IPS-18a (cell line): ENCODE measurements around the gene STEAP3.

Experiments
- H3K27ac ChIP-seq: one replicate; pipeline ENCODE4 v1.5.1; 2013; ENCODE audit warnings: low read length
- H3K27me3 ChIP-seq: one replicate; pipeline ENCODE4 v1.6.1; 2013; ENCODE audit warnings: mild to moderate bottlenecking, low read length; ENCODE audit not compliant: control insufficient read depth, insufficient read depth
- H3K36me3 ChIP-seq: one replicate; pipeline ENCODE4 v1.6.1; 2013; ENCODE audit warnings: low read depth, low read length; ENCODE audit not compliant: control insufficient read depth
- H3K4me1 ChIP-seq: one replicate; pipeline ENCODE4 v1.6.1; 2013; ENCODE audit warnings: low read depth, low read length; ENCODE audit not compliant: control insufficient read depth
- H3K4me3 ChIP-seq: one replicate; pipeline ENCODE4 v1.5.1; 2013; ENCODE audit warnings: low read length
- H3K9ac ChIP-seq: one replicate; pipeline ENCODE4 v1.6.1; 2013; ENCODE audit warnings: mild to moderate bottlenecking, low read length, moderate library complexity
- H3K9me3 ChIP-seq: one replicate; pipeline ENCODE4 v1.6.1; 2013; ENCODE audit warnings: low read depth, low read length; ENCODE audit not compliant: control insufficient read depth

Gene STEAP3

DNA sequence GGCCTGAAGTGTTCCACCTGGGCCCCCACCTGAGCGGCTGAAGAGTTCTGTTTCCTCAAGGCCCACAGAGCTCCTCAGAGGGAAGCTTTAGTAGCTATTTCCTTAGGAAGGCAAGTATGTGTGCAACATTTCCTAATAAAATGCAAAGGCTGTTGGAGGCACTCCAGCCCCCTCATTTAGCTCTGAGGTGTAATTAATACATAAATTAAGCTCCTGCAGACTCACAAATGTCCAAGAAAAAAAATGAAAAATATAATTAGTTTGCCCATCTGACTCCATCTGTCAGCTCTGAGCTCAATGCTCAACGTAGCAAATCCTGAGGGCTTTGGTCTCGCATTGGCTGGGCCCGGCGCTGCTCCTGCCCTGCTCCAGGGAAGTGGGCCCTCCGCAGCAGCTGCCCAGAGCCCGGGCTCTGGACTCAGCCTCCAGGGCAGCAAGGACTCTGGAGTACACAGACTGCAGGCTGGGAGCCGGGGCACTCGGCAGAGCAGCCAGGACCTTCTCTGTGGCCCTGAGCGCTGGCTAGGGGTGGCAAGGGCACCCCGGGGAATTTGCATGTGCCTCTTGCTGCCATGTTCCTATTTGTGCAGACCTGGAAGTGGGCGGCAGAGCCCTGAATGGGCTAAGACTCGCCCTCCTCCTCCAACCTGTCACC lies 41.7 kb upstream of the STEAP3 start:
- no peak overlapping the region for H3K27ac ChIP-seq
- no peak overlapping the region for H3K9ac ChIP-seq
- no peaks in the 10 kb centered on the region for H3K4me1 ChIP-seq
- H3K36me3 ChIP-seq = no peaks in the 10 kb centered on the region
- no peaks in the 10 kb centered on the region for H3K9me3 ChIP-seq
- no peak overlapping the region for H3K4me3 ChIP-seq
- no peaks in the 10 kb centered on the region for H3K27me3 ChIP-seq

DNA sequence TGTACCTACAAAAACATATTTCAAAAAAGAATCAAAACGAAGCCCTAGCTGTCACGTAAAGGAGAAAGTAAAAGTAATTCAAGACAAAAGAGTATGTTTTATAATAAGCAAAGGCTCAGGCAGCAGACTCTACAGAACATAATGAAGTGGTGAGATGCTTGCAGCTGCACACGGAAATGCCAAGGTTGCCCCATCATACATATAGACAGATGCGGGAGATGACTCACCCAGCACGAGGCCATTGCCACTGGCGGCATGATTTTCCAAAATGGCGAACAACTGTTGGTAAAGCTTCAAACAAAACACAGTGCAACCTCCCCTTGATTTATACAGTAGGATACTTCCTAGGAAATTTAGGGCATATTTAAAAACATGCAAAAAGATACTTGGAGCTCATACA lies 39.1 kb upstream of the STEAP3 start:
- no peaks in the 10 kb centered on the region for H3K9me3 ChIP-seq
- no peaks in the 10 kb centered on the region for H3K36me3 ChIP-seq
- H3K4me1 ChIP-seq = no peaks in the 10 kb centered on the region
- no peaks in the 10 kb centered on the region for H3K27me3 ChIP-seq
- H3K4me3 ChIP-seq = no peak overlapping the region
- no peak overlapping the region for H3K9ac ChIP-seq
- no peak overlapping the region for H3K27ac ChIP-seq

DNA sequence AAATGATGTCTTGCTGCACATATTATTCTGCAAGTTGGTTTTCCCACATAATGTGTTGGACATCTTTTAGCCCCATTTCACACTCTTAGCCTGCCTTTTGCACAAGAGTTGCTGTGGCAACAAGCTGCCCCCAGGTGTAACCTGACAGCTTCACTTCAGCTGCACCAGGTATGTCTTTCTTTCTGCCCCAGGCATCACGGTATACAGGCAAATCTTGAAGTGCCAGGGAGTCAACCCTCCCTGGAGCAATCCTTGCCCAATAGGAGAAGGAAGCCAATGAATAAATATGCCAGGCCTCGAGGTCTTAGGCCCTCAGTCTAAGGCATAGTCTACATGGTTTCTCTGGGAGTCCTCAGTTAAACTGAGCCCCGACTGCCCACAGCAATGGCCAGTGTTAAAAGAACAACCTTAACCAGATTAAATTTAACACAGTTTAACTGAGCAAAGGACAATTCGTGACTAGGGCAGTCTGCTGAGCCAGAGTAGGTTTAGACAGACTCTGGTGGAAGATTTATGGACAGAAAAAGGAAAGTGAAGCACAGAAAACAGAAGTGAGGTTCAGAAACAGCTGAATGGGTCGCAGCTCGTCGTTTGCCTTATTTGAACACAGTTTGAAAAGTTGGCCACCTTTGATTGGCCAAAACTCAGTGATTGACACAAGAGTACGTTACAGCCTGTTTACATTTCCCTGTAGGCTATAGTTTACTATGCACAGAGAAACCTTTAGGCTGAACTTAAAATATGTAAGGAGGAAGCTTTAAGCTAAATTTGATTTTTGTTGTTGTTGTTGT lies 33.1 kb upstream of the STEAP3 start:
- H3K4me3 ChIP-seq = no peak overlapping the region
- no peaks in the 10 kb centered on the region for H3K36me3 ChIP-seq
- H3K4me1 ChIP-seq = no peaks in the 10 kb centered on the region
- no peaks in the 10 kb centered on the region for H3K27me3 ChIP-seq
- H3K9me3 ChIP-seq = no peaks in the 10 kb centered on the region
- no peak overlapping the region for H3K9ac ChIP-seq
- H3K27ac ChIP-seq = no peak overlapping the region

DNA sequence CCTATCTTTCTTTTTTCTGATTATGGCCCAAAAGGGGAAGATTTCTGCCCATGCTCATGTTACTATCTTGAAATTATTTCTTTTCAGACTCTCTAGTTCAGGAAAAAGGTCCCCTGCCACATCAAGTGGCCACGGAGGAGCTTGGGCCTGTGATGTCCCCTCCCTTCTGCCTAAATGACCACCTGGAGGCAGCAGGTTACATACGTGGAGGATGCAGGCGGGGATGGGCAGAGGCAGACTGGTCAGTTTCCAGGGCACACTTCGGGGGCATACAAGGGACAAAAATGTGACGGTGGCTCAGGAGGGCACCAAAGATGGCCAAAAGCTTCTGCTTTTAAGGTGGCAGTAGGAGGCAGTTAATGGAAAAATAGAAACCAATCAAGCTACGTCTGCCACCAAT lies 30.7 kb upstream of the STEAP3 start:
- Histone ChIP-seq H3K27ac (no peak overlapping the region), H3K27me3 (no peaks in the 10 kb centered on the region), H3K4me1 (peaks cover 19% of the 10 kb centered on the region), H3K4me3 (no peak overlapping the region), H3K36me3 (no peaks in the 10 kb centered on the region), H3K9ac (no peak overlapping the region), H3K9me3 (no peaks in the 10 kb centered on the region)

DNA sequence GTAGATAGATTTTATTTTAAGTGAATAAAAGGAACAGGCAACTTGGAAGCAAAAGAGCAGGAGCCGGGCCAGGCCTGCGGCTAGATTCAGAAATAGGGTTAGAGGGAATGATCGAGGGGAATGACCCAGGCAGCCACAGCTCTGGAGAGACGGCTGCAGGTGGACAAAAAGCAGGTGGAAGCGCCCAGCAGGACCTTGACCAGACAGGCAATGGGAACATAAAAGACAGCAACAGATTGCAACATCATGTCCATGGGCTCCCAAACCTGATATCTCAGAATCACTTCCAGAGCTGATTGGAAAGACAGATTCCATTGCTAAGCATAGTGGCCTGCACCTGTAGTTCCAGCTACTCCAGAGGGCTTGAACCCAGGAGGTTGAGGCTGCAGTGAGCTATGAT lies 28.6 kb upstream of the STEAP3 start:
- Histone ChIP-seq H3K9ac (no peak overlapping the region), H3K36me3 (no peaks in the 10 kb centered on the region), H3K27me3 (no peaks in the 10 kb centered on the region), H3K4me1 (peaks cover 21% of the 10 kb centered on the region), H3K27ac (no peak overlapping the region), H3K9me3 (no peaks in the 10 kb centered on the region), H3K4me3 (no peak overlapping the region)

DNA sequence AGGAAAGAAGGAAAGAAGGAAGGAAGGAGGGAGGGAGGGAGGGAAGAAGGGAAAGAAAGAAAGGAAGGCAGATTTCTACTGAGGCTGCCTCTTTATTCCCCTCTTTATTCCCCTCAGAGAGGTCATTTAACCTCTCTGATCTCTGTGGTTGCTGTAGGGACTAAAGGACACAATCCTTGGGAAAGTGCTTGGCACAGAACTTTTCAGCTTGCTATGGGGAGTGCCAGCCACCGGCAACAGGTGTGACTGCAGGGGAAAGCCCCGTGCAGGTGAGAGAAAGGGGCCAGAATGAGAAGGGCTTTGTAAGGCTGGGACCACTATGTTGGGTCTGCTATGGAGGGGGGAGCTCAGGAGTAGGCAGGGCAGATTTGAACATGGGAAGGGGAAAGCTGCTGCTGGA lies 27.7 kb upstream of the STEAP3 start:
- no peak overlapping the region for H3K27ac ChIP-seq
- no peaks in the 10 kb centered on the region for H3K36me3 ChIP-seq
- H3K4me3 ChIP-seq = peak overlapping the region; percentile 8
- H3K27me3 ChIP-seq = no peaks in the 10 kb centered on the region
- H3K9ac ChIP-seq = no peak overlapping the region
- H3K9me3 ChIP-seq = no peaks in the 10 kb centered on the region
- peaks cover 21% of the 10 kb centered on the region for H3K4me1 ChIP-seq

DNA sequence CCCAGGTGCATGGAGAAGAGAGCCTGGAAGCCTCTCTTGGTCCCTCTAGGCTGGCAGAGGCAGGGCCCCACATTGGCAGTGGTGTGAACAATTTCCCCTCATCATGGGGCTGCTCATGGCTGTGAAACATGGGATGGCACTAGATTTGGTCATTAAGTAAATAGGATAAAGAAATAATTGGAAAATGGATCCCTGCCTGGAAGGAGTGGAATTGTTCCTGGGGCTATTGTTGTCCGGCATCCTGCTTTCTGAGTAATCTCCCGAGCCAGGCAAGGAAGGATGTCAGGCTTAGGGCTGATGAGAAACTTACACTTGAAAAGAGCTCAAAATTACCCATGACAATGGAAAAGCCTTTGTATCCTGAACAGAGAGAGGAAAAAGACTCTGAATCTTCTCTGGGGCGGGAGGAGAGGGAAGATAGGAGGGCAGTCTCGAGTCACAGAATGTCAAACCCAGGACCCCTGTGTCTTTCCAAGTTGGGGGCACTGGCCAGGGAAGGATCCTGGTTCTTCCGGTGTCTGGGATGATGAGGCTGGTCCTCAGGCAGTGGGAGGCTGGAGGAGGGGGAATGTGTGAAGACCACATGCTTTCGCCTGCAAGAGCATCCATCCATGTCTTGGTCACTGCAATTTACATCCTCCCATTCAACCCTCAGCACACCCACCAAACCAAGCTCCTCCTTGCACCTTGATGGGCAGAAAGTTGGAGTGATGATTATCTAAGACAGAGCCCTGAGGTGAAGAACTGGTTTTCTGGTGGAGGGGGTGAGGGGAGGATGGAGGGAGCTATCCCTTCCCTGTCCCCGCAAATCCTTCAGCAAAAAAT lies 27.1 kb upstream of the STEAP3 start:
- Histone ChIP-seq H3K27ac (no peak overlapping the region), H3K4me3 (peak overlapping the region; percentile 8), H3K9ac (no peak overlapping the region), H3K36me3 (no peaks in the 10 kb centered on the region), H3K27me3 (no peaks in the 10 kb centered on the region), H3K9me3 (no peaks in the 10 kb centered on the region), H3K4me1 (peaks cover 21% of the 10 kb centered on the region)

DNA sequence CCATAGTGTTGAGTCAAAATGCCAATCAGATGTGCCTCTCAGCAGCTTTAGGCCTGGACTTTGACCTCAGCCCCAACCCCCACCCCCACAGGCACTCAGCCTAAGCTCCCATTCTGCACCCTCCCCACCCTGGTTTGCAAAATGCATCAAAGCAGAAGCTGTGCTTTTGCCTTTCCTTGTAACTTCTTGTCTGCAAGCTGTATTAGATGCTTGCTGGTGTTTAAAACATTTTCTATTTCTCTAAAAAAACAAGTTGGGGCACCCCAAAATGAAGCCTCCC lies 26.6 kb upstream of the STEAP3 start:
- H3K36me3 ChIP-seq = no peaks in the 10 kb centered on the region
- H3K9ac ChIP-seq = no peak overlapping the region
- no peak overlapping the region for H3K27ac ChIP-seq
- H3K4me3 ChIP-seq = peak overlapping the region; percentile 8
- no peaks in the 10 kb centered on the region for H3K27me3 ChIP-seq
- peaks cover 21% of the 10 kb centered on the region for H3K4me1 ChIP-seq
- no peaks in the 10 kb centered on the region for H3K9me3 ChIP-seq

DNA sequence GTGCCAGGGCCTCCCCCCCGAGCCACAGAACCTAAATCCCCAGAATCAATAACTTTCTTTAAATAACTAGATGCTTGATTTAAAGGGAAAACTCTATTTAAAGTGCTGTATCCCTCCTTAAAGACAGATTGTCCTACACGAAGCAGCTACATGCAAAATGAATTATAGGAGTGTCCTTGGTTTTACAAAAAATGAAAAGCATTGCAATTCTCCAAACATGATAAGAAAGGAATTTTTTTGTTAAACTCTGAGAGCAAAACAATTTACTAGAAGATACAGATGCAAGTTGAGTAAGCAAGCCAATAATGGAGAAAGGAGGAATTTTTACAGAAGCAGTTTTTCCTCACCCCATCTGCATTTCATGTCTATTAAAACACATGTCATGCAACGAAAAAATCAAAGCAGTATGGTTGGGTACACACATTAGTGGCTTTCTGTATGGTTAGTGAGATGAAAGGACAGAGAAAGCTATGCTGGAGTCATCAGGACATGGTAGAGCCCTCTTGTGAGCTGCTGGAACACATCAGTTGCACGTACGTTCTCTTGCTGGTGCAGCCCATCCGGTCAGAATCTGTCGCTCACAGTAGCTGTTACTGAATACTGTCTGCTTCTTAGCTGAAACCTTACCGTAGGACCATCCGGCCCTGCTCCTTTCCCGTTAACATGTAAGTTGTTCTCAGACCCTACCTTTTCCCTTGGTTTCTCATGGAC lies 25.9 kb upstream of the STEAP3 start:
- Histone ChIP-seq H3K9me3 (no peaks in the 10 kb centered on the region), H3K36me3 (no peaks in the 10 kb centered on the region), H3K4me1 (peaks cover 21% of the 10 kb centered on the region), H3K27me3 (no peaks in the 10 kb centered on the region), H3K9ac (no peak overlapping the region), H3K27ac (no peak overlapping the region), H3K4me3 (no peak overlapping the region)

DNA sequence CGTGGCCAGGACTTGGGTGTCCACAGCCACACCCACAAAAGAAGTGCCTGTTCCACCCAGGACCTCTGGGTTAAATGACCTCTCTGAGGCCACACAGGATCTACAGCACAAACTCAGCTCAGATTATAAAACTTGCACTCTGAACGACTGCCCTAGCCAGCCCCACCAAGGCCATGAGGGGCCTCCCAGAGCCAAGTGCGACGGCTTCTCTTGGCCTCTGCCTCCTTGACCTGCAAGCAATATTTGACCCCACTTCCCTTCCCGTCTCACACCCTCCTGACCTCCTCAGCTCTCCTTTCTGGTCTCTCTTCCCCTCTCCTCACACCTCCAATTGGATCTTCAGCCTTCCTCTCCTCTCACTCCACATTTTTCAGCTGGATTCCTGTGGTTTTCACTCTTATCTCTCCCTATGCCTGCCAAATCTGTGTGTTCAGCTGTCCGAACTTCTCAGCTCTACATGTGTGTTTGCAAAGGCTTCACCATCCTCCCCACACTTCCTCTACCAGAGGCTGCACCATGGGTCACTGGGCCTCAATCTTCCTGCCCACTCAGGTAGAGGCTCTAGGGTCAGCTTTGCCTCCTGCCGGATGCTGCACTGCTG lies 25.3 kb upstream of the STEAP3 start:
- H3K9ac ChIP-seq = no peak overlapping the region
- H3K27ac ChIP-seq = no peak overlapping the region
- no peaks in the 10 kb centered on the region for H3K27me3 ChIP-seq
- H3K36me3 ChIP-seq = no peaks in the 10 kb centered on the region
- no peak overlapping the region for H3K4me3 ChIP-seq
- peaks cover 21% of the 10 kb centered on the region for H3K4me1 ChIP-seq
- no peaks in the 10 kb centered on the region for H3K9me3 ChIP-seq

DNA sequence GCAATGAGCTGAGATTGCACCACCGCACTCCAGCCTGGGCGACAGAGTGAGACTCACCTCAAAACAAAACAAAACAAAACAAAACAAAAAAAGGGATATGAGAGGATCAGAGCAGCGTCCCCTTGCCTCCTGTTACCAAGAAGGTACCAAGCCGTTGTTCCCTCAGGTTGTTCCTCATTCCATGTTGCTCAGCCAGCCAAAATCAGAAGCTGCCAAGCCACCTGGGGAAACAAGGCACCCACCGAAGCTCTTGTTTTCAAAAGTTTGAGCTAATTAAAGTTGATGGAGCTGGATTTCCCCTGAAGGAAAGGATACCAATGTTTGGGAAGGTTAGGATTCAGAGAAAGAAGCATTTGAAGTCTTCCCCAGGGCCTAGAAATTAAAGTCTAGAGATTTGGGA lies 21.8 kb upstream of the STEAP3 start:
- Histone ChIP-seq H3K9me3 (no peaks in the 10 kb centered on the region), H3K27me3 (no peaks in the 10 kb centered on the region), H3K4me1 (peaks cover 12% of the 10 kb centered on the region), H3K36me3 (no peaks in the 10 kb centered on the region), H3K4me3 (no peak overlapping the region), H3K27ac (no peak overlapping the region), H3K9ac (no peak overlapping the region)
